ENCODE measurements around the gene MTUS2. TPM values are rescaled to one million over a fixed set of nuclear protein-coding genes. Genes with fewer than 3 reads are reported as not detected.

MTUS2 gene
- total RNA-seq, 6 experiments from 2014 or later, result 0.07 to 0.15 (median 0.14) TPM; not detected in 1

DNA sequence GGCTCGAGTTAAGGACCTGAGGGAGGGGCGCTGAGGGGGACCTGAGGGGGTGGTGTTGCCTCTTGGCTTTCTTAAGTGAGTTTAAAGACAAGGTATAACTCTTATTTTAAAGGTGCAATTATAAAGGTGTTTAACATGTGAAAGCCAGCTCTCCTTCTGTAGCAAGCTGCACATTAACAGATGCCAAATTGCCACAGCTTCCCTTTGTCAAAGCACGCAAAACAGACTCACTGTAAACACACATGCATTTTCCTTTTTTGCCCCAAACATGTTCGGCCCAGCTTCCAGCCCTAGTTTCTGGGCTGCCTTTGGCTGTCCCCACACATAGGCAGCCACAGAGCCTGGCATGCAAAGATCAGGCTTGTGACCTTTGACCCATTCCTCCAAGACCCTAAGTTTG is 663.5 kb downstream of the MTUS2 start:
- Mint-ChIP-seq H3K4me3 (no peak overlapping the region), H3K4me1 (ENCODE audit: low read depth) (peaks cover 6% of the 10 kb centered on the region; the same call in 1 of the 2 replicates), H3K9me3 (no peaks in the 10 kb centered on the region), H3K27ac (no peak overlapping the region), H3K36me3 (ENCODE audit: low read depth) (no peaks in the 10 kb centered on the region; the same call in 1 of the 2 replicates), H3K27me3 (ENCODE audit: insufficient read depth) (peaks cover 17% of the 10 kb centered on the region)
- DNase-seq, result no peak
- no peak for TF ChIP-seq CTCF (IDR thresholded peaks at IDR 0.05)

DNA sequence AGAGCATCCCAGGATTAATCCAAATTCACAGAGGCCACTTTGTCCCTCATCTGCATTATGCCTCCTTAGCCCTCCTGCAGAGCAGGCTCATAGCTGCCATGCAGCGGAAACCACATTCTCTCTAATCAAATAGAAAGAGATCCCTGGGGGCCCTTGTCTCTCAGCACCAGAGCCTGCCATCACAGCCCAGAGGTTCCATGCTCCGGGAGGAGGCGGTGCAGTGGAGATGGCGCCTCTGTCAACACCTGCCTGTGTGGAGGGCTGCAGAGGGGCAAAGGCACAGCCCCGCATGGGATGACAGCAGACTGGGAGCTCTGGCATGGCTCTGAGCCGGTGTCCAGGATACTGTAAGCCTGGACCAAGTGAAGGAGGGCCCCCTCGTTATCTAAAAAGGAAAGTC is 664.1 kb downstream of the MTUS2 start:
- Mint-ChIP-seq H3K9me3 (no peaks in the 10 kb centered on the region), H3K4me1 (ENCODE audit: low read depth) (peaks cover 6% of the 10 kb centered on the region; the same call in 1 of the 2 replicates), H3K4me3 (no peak overlapping the region), H3K27me3 (ENCODE audit: insufficient read depth) (peaks cover 17% of the 10 kb centered on the region), H3K36me3 (ENCODE audit: low read depth) (no peaks in the 10 kb centered on the region; the same call in 1 of the 2 replicates), H3K27ac (no peak overlapping the region)
- no peak for DNase-seq
- no peak for TF ChIP-seq CTCF (IDR thresholded peaks at IDR 0.05)

- no peak for TF ChIP-seq CTCF (IDR thresholded peaks at IDR 0.05)
- H3K36me3 Mint-ChIP-seq (ENCODE audit: low read depth), result no peaks in the 10 kb centered on the region; the same call in 1 of the 2 replicates
- H3K4me3 Mint-ChIP-seq, result no peak overlapping the region
- peaks cover 15% of the 10 kb centered on the region for H3K27me3 Mint-ChIP-seq (ENCODE audit: insufficient read depth)
- DNase-seq, result no peak
- peaks cover 6% of the 10 kb centered on the region; the same call in 1 of the 2 replicates for H3K4me1 Mint-ChIP-seq (ENCODE audit: low read depth)
- no peak overlapping the region for H3K27ac Mint-ChIP-seq
- H3K9me3 Mint-ChIP-seq, result no peaks in the 10 kb centered on the region
Measured at GRCh38 chr13:29484796-29485195, 664.7 kb downstream of the MTUS2 start.

GRCh38 chr13:29486551-29486950 is 666.4 kb downstream of the MTUS2 start:
- no peaks in the 10 kb centered on the region for H3K4me1 Mint-ChIP-seq (ENCODE audit: low read depth)
- TF ChIP-seq CTCF (IDR thresholded peaks at IDR 0.05), result no peak
- H3K36me3 Mint-ChIP-seq (ENCODE audit: low read depth), result no peaks in the 10 kb centered on the region; the same call in 1 of the 2 replicates
- H3K27ac Mint-ChIP-seq, result no peak overlapping the region
- no peak for DNase-seq
- no peaks in the 10 kb centered on the region for H3K9me3 Mint-ChIP-seq
- H3K4me3 Mint-ChIP-seq, result no peak overlapping the region
- H3K27me3 Mint-ChIP-seq (ENCODE audit: insufficient read depth), result peaks cover 12% of the 10 kb centered on the region

GRCh38 chr13:29487466-29488454 is 667.6 kb downstream of the MTUS2 start:
- Mint-ChIP-seq H3K4me3 (no peak overlapping the region), H3K4me1 (ENCODE audit: low read depth) (no peaks in the 10 kb centered on the region), H3K36me3 (ENCODE audit: low read depth) (no peaks in the 10 kb centered on the region; the same call in 1 of the 2 replicates), H3K27me3 (ENCODE audit: insufficient read depth) (peaks cover 12% of the 10 kb centered on the region), H3K27ac (no peak overlapping the region), H3K9me3 (no peaks in the 10 kb centered on the region)
- no peak for DNase-seq
- no peak for TF ChIP-seq CTCF (IDR thresholded peaks at IDR 0.05)

Measured in HFFc6 (cell line).